Smooth muscle cell (in vitro differentiated cells): Measurements from ENCODE around the gene KLHDC10. TPM values are rescaled to one million over a fixed set of nuclear protein-coding genes. Genes with fewer than 3 reads are reported as not detected.

Experiments
- DNase-seq: peaks from one replicate; lab custom pipeline; 2025; ENCODE audit not compliant: unreplicated experiment; lab: John Stamatoyannopoulos, UW
- H2AFZ ChIP-seq: fragments of 200-600 bp; sonication (generic); 2 replicates; pipeline ENCODE4 v1.6.0; 2016; ENCODE audit warnings: antibody characterized with exemption, low read depth, mild to moderate bottlenecking
- H3F3A ChIP-seq: fragments of 200-600 bp; sonication (generic); 2 replicates; pipeline ENCODE4 v1.6.0; 2017; ENCODE audit warnings: antibody characterized with exemption, low read depth
- H3K27ac ChIP-seq: fragments of 200-600 bp; sonication (generic); 2 replicates; pipeline ENCODE4 v1.5.1; 2016; ENCODE audit warnings: low read depth, mild to moderate bottlenecking
- H3K27me3 ChIP-seq: fragments of 200-600 bp; sonication (generic); 2 replicates; pipeline ENCODE4 v1.6.1; 2016; ENCODE audit warnings: low read depth, mild to moderate bottlenecking
- H3K36me3 ChIP-seq: fragments of 200-600 bp; sonication (generic); 2 replicates; pipeline ENCODE4 v1.5.1; 2016; ENCODE audit warnings: low read depth
- H3K4me1 ChIP-seq: fragments of 200-600 bp; sonication (generic); 2 replicates; pipeline ENCODE4 v1.5.1; 2016; ENCODE audit warnings: low read depth
- H3K4me2 ChIP-seq: fragments of 200-600 bp; sonication (generic); 2 replicates; pipeline ENCODE4 v1.6.0; 2016; ENCODE audit warnings: mild to moderate bottlenecking
- H3K4me3 ChIP-seq: fragments of 200-600 bp; sonication (generic); 2 replicates; pipeline ENCODE4 v1.5.1; 2016; ENCODE audit warnings: mild to moderate bottlenecking
- H3K79me2 ChIP-seq: fragments of 200-600 bp; sonication (generic); 2 replicates; pipeline ENCODE4 v1.6.0; 2016; ENCODE audit warnings: low read depth, mild to moderate bottlenecking
- H3K9ac ChIP-seq: fragments of 200-600 bp; sonication (generic); 2 replicates; pipeline ENCODE4 v1.6.0; 2016; ENCODE audit warnings: low read depth
- H3K9me3 ChIP-seq: fragments of 200-600 bp; sonication (generic); replicated peaks from 2 replicates; pipeline ENCODE4 v1.5.1; 2016; ENCODE audit warnings: low read depth
- H4K20me1 ChIP-seq: fragments of 200-600 bp; sonication (generic); 2 replicates; pipeline ENCODE4 v1.6.0; 2016; ENCODE audit warnings: low read depth
- CTCF ChIP-seq: fragments of 200-600 bp; sonication (generic); IDR thresholded peaks from 2 replicates; pipeline ENCODE4 v1.5.1; 2017; ENCODE audit warnings: borderline replicate concordance, mild to moderate bottlenecking, antibody characterized with exemption; ENCODE audit not compliant: insufficient read depth, poor library complexity, severe bottlenecking
- WGBS: methylation state at CpG from one replicate; pipeline ENCODE4 v1.1.7; 2016; ENCODE audit warnings: low lambda C conversion rate; 5-methylcytosine and 5-hydroxymethylcytosine counted together
- polyA plus RNA-seq: library from polyadenylated mRNA; unstranded; fragments of >200 nt; fragmentation: Nextera tagmentation; extraction: Ambion mirVana; gene quantifications from 2 replicates; pipeline ENCODE4 v1.2.1, GENCODE V29; 2016
- total RNA-seq: library from RNA; depleted of rRNA; stranded (reverse); fragments of >200 nt; gene quantifications from 2 replicates; pipeline ENCODE4 v1.2.3, GENCODE V29; 2014

KLHDC10 gene
- total and polyA plus RNA-seq, 2 experiments from 2014 or later = 8.3 to 24.9 TPM

DNA sequence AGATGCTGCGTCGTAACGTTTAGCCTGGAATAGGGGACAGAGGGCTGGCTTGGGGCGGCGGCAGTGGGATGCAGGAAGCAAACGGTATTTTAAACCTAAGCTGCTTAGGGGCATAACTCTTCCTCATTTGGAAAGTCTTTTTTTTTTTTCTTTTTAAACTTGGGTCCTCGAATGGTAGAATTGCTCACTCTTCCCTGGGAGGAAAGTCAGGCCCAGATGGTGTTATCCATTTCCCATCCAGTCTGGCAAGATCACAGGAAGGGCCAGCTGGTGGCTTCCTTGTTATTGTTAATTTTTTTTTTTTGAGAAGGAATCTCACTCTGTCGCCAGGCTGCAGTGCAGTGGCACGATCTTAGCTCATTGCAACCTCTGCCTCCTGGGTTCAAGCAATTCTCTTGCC, 78.2 kb downstream of the KLHDC10 start:
- Histone ChIP-seq H4K20me1 (no peaks in the 10 kb centered on the region), H3K4me3 (no peak overlapping the region), H3K9me3 (no peaks in the 10 kb centered on the region), H3K27ac (no peak overlapping the region), H3K27me3 (no peaks in the 10 kb centered on the region), H3K4me2 (no peak overlapping the region), H2AFZ (no peak overlapping the region), H3K36me3 (no peaks in the 10 kb centered on the region), H3F3A (no peaks in the 10 kb centered on the region), H3K9ac (no peak overlapping the region), H3K79me2 (no peaks in the 10 kb centered on the region), H3K4me1 (peaks cover 3% of the 10 kb centered on the region)
- DNase-seq = no peak
- WGBS = 93% methylated on average over 9 of the region's 9 CpGs
- TF ChIP-seq CTCF = no peak

DNA sequence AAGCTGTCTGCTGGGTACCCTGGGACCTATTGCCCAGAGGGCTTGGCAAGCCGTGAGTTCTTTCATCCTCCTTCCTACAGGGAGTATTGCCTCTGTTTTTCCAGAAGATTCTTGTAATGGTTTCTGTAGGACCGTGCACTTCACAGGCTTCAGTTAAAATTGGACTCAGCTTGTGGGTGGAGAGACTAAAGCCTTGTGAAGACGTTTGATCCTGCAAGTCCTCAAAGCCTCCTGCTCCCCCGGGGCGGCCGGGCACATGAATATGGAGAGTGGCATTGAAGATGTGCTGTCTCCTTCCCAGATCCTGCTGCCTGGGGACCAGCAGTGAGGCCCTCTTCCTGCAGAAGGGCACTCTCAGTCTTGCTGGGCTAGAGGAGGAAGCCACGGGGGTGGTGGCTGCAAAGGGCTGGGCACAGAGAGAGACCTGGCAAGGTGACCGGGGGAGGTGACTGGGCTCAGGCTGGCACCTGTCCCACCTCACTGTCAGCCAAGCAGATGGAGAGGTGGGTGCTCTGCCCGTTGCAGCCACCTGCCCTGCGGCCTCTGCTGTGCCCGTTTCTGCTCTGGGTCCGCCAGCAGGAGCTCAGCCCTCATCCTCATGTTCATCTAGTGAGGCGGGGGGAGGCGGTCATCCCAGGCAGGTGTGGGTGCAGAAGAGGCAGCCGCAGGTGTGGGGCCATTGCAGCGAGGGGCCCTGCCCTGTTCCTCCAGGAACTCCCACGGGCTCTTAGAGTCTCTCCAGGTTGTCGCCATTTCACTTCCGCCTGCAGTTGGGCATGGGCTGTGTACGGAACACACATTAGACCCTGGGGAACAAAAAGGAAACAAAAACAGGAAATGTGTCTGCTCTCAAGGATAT, 79.2 kb downstream of the KLHDC10 start:
- Histone ChIP-seq H3K4me2 (no peak overlapping the region), H3K27me3 (no peaks in the 10 kb centered on the region), H3K79me2 (no peaks in the 10 kb centered on the region), H2AFZ (no peak overlapping the region), H3K4me3 (no peak overlapping the region), H3K9me3 (no peaks in the 10 kb centered on the region), H3K36me3 (no peaks in the 10 kb centered on the region), H3K4me1 (peaks cover 3% of the 10 kb centered on the region), H3K9ac (no peak overlapping the region), H3K27ac (no peak overlapping the region), H3F3A (no peaks in the 10 kb centered on the region), H4K20me1 (no peaks in the 10 kb centered on the region)
- no peak for TF ChIP-seq CTCF
- DNase-seq = no peak
- WGBS = 83% methylated on average over 20 of the region's 20 CpGs

DNA sequence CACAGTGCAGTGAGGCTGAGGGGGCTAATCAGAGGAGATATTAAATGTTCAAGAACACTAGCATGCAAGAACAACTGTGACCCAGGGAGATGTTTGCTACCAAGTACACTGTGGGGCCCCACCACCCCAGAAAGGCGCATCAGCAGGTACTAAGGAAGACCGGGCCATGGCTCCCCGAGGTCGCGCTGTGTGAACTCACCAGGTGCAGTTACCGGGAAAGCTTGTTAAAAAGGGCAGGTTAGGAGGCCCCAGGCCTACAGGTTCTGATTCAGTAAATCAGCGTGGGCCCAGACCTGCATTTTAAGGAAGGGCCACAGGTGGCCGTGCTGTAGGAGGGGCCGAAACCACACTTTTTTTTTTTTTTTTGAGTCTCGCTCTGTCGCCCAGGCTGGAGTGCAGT, 80.3 kb downstream of the KLHDC10 start:
- no peak overlapping the region for H3K27ac ChIP-seq
- H3K4me1 ChIP-seq = peaks cover 3% of the 10 kb centered on the region
- no peaks in the 10 kb centered on the region for H4K20me1 ChIP-seq
- WGBS = 94% methylated on average over 11 of the region's 11 CpGs
- no peaks in the 10 kb centered on the region for H3F3A ChIP-seq
- H2AFZ ChIP-seq = no peak overlapping the region
- no peaks in the 10 kb centered on the region for H3K27me3 ChIP-seq
- TF ChIP-seq CTCF = no peak
- H3K4me2 ChIP-seq = no peak overlapping the region
- H3K9ac ChIP-seq = no peak overlapping the region
- no peaks in the 10 kb centered on the region for H3K9me3 ChIP-seq
- H3K79me2 ChIP-seq = no peaks in the 10 kb centered on the region
- no peak for DNase-seq
- H3K4me3 ChIP-seq = no peak overlapping the region
- H3K36me3 ChIP-seq = no peaks in the 10 kb centered on the region
